Uterus (tissue), 4 donors: Measurements from ENCODE around the gene WDR27. TPM values are rescaled to one million over a fixed set of nuclear protein-coding genes. Genes with fewer than 3 reads are reported as not detected.
"Not testable (repeated sequence)": the region's sequence is repeated elsewhere in the genome, so short reads cannot be mapped to it uniquely, and the experiment has no call there.

ENCODE experiments used
- DNase-seq, 2 donors: peaks; one replicate each; pipeline ENCODE4 v3.0.0-alpha.2; 2019 to 2020
- H3K27ac ChIP-seq, 2 donors: fragments of 200-600 bp; sonication (generic); 1 replicate in 1 of 2; 2 replicates in 1 of 2; pipeline ENCODE4 v1.5.1; 2016 to 2018
- H3K27me3 ChIP-seq, 2 donors: fragments of 200-600 bp; sonication (generic); one replicate each; pipeline ENCODE4 v1.5.1; 2018 to 2019; ENCODE audit warnings: control low read depth in 1 of 2
- H3K36me3 ChIP-seq, 2 donors: fragments of 200-600 bp; sonication (generic); one replicate each; pipeline ENCODE4 v1.5.1; 2019; ENCODE audit warnings: control low read depth in 1 of 2
- H3K4me1 ChIP-seq, 2 donors: fragments of 200-600 bp; sonication (generic); one replicate each; pipeline ENCODE4 v1.5.1; 2018 to 2019; ENCODE audit warnings: control low read depth in 1 of 2
- H3K4me3 ChIP-seq, 2 donors: fragments of 200-600 bp; sonication (generic); 1 replicate in 1 of 2; 2 replicates in 1 of 2; pipeline ENCODE4 v1.5.1; 2018 to 2019; ENCODE audit warnings: mild to moderate bottlenecking in 1 of 2
- H3K9me3 ChIP-seq, 2 donors: fragments of 200-600 bp; sonication (generic); one replicate each; pipeline ENCODE4 v1.5.1; 2019; ENCODE audit warnings: control low read depth in 1 of 2
- POLR2A ChIP-seq, 2 donors: fragments of 450-650 bp; IDR thresholded peaks; one replicate each; pipeline ENCODE4 v1.6.1; 2016; ENCODE audit warnings: antibody characterized with exemption in 2 of 2, mild to moderate bottlenecking in 1 of 2, moderate library complexity in 1 of 2
- intact Hi-C: fragments of 100-400 bp; cut with DNase I; formaldehyde crosslinking; loops from one replicate; pipeline ENCODE4 v1.15.1; 2023; ENCODE audit warnings: low total_unique reads
- total RNA-seq, 4 donors: library from RNA; depleted of rRNA in 3 of 4; stranded (reverse); fragments of >200 nt in 3 of 4; gene quantifications; one replicate each; pipeline versions ENCODE4 v1.1.0 to v1.2.4, GENCODE V29; 2014 to 2023
- TF ChIP-seq, protein P1 (sequence below), 4 experiments: fragments of 200-600 bp in 2 of 4; fragments of 450-650 bp in 2 of 4; sonication (generic) in 2 of 4; IDR thresholded peaks; one replicate each; pipeline ENCODE4 v1.5.1; 2016 to 2019; ENCODE audit warnings: antibody characterized with exemption in 4 of 4, mild to moderate bottlenecking in 2 of 4, moderate library complexity in 1 of 4
- donor health status: DM: yes; HTN: yes; CAD: no.

WDR27 gene
- total RNA-seq, 4 donors from 2014 or later, result 41.8 to 69.7 (median 59.7) TPM

GRCh38 chr6:169520104-169520503 is 181.7 kb downstream of the WDR27 start:
- intact Hi-C loops, result no loop called here
- no peaks in the 10 kb centered on the region for H3K27me3 ChIP-seq
- H3K36me3 ChIP-seq, result no peaks in the 10 kb centered on the region
- peaks cover 0 to 7% of the 10 kb centered on the region in 2 donors for H3K9me3 ChIP-seq
- TF ChIP-seq, protein P1, sequence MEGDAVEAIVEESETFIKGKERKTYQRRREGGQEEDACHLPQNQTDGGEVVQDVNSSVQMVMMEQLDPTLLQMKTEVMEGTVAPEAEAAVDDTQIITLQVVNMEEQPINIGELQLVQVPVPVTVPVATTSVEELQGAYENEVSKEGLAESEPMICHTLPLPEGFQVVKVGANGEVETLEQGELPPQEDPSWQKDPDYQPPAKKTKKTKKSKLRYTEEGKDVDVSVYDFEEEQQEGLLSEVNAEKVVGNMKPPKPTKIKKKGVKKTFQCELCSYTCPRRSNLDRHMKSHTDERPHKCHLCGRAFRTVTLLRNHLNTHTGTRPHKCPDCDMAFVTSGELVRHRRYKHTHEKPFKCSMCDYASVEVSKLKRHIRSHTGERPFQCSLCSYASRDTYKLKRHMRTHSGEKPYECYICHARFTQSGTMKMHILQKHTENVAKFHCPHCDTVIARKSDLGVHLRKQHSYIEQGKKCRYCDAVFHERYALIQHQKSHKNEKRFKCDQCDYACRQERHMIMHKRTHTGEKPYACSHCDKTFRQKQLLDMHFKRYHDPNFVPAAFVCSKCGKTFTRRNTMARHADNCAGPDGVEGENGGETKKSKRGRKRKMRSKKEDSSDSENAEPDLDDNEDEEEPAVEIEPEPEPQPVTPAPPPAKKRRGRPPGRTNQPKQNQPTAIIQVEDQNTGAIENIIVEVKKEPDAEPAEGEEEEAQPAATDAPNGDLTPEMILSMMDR (IDR thresholded peaks at IDR 0.05), result peak; percentile 14 to 46 (median 36)
- no peak for TF ChIP-seq POLR2A (IDR thresholded peaks at IDR 0.05)
- H3K4me3 ChIP-seq, result no peak overlapping the region
- DNase-seq, result no peak
- H3K27ac ChIP-seq, result no peak overlapping the region
- H3K4me1 ChIP-seq, result no peaks in the 10 kb centered on the region

GRCh38 chr6:169518451-169518850 is 183.4 kb downstream of the WDR27 start:
- no peak for DNase-seq
- TF ChIP-seq POLR2A (IDR thresholded peaks at IDR 0.05), result no peak
- TF ChIP-seq, protein P1 (IDR thresholded peaks at IDR 0.05), result no peak
- no peaks in the 10 kb centered on the region for H3K36me3 ChIP-seq
- no peaks in the 10 kb centered on the region for H3K27me3 ChIP-seq
- H3K4me3 ChIP-seq, result no peak overlapping the region
- intact Hi-C loops, result no loop called here
- peaks cover 0 to 7% of the 10 kb centered on the region in 2 donors for H3K9me3 ChIP-seq
- no peak overlapping the region for H3K27ac ChIP-seq
- H3K4me1 ChIP-seq, result no peaks in the 10 kb centered on the region

DNA sequence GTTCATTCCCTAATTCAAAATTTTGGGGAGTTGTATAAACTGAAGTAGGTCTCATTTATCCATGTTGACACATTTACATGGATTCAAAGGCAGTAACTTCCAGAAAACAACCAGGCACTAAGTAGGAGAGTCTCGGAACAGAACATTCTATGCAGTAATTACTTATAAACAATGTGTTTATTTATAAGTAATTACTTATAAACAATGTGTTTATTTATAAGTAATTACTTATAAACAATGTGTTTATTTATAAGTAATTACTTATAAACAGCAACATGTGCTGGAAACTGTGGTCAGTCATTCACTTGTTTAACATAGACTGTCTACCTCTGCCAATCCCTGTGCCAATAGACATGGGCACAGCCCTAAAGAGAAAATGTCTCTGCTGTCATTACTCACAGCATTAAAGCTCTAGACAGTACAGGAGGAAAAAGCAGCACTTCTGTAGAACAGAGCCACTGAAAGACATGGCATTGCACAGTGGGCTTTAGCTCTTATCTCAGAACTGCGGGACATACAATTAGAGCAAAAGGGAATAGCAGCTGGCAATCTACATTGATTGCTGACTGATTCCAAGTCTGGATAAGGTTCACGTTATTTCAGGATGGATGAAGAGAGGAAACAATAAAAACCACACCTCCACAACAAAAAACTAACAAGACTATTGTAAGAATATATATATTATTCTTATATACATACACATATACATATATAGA is 188.2 kb downstream of the WDR27 start:
- H3K9me3 ChIP-seq, result peaks cover 0 to 7% of the 10 kb centered on the region in 2 donors
- H3K4me1 ChIP-seq, result no peaks in the 10 kb centered on the region
- H3K4me3 ChIP-seq, result no peak overlapping the region
- DNase-seq, result no peak
- no peak overlapping the region for H3K27ac ChIP-seq
- TF ChIP-seq, protein P1 (IDR thresholded peaks at IDR 0.05), result no peak
- no peak for TF ChIP-seq POLR2A (IDR thresholded peaks at IDR 0.05)
- H3K36me3 ChIP-seq, result no peaks in the 10 kb centered on the region
- no peaks in the 10 kb centered on the region for H3K27me3 ChIP-seq
- intact Hi-C loops, result no loop called here

DNA sequence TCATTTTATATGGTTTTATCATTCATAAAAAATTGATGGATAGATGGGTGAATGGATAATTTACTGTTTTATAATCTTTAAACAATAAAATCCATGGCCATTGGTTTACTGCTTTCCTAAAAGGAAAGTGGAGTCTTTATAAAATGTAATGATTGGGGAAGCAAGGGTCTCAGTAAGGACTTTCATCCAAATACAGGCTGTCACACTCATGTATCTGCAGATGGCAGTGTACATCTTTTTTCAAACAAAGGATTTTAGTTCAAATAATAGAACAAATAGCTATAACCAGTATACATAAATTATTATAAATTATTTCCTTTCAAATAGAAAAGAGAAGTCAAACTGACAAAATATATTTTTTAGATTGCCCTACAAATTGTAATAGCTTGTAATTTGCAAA is 190.0 kb downstream of the WDR27 start:
- H3K36me3 ChIP-seq, H3K4me3 ChIP-seq, DNase-seq, H3K9me3 ChIP-seq, intact Hi-C loops, H3K27me3 ChIP-seq, H3K27ac ChIP-seq, H3K4me1 ChIP-seq: not testable (repeated sequence)

DNA sequence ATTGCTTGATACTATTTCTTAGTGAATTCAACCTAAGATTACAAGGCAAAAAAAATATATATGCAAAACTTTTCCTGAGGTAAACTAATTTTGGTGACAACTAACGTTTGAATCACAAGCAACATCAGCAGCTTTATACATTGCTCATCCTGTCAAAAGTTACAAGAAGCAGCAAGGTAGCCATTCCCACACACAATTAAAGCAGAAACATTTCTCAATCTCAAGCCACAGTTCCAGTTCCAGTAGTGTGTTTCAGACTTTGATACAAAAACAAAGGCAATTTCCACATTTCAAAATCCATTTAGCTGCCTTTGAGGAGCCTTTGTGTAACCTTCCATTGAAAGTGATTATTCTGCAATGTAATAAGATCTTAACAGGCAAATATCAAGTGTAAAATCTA is 191.0 kb downstream of the WDR27 start:
- intact Hi-C loops, result no loop called here
- Histone ChIP-seq H3K27me3 (no peaks in the 10 kb centered on the region), H3K27ac (no peak overlapping the region), H3K4me3 (no peak overlapping the region), H3K36me3 (no peaks in the 10 kb centered on the region), H3K9me3 (no peaks in the 10 kb centered on the region), H3K4me1 (no peaks in the 10 kb centered on the region)
- DNase-seq, result no peak
- no peak for TF ChIP-seq POLR2A (IDR thresholded peaks at IDR 0.05)
- TF ChIP-seq, protein P1 (IDR thresholded peaks at IDR 0.05), result no peak
